ENCODE measurements around the gene HJV.
"Not testable (repeated sequence)": the region's sequence is repeated elsewhere in the genome, so short reads cannot be mapped to it uniquely, and the experiment has no call there.

Gene HJV

DNA sequence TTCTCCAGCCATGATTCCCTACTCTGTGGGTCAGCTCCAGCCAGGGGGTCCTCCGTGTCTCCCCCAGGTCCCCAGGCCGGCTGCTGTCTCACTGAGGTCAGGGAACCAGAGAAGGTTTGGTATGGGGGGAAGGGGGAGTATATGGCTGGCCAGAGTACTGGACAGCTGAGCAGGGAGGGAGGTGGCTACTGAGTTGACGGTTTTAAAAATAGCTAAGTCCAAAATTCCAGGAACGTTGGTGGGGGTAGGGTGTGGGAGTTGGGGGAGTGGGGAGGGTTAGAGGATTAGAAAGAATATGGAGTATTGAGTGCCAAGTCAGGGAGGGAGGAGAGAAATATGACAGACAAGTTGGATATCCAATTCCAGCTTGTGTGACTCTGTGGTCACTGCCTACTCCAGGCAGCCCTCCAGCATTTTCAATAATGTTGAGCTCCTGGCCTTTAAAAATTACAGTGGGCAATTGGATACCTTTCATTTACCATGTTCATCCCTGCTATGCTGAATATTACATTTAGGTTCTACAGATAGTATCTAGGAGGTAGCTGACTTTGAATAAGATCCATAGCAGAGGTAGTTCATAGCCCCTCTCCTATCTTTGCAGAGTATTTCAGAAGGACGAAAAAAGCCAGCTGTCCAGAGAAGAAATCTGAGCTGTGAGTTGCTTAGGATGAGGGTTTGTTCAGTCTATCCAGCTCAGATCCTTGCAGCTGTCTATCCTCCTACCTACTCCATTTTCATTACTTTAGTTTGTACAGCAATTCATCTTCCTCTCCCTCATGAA, at the start of gene HJV:
HJV (minus strand) TSS at position 114 of the 781 bp plus-strand sequence. CDS start 1,504 bp downstream, outside the sequence.
- no peak for DNase-seq

DNA sequence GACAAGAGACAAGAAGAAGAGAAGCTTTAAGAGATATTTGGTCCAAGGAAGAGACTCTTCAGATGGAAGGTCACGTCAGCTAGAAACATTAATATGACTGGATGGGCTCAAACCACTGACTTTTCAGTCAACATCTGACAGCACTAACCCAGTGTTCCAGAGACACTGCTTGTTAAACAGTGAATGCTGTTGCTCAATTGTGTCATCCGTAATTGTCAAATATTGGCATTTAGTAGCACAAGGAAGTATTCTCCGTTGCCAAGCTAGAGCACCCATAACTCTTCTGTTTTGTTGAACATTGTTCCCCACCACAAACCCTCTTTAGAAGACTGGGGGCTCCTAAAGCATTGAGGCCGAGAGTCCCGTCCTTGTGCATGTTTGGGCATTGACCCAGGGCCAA, 37.6 kb upstream of the HJV start:
- not testable (repeated sequence) for DNase-seq

DNA sequence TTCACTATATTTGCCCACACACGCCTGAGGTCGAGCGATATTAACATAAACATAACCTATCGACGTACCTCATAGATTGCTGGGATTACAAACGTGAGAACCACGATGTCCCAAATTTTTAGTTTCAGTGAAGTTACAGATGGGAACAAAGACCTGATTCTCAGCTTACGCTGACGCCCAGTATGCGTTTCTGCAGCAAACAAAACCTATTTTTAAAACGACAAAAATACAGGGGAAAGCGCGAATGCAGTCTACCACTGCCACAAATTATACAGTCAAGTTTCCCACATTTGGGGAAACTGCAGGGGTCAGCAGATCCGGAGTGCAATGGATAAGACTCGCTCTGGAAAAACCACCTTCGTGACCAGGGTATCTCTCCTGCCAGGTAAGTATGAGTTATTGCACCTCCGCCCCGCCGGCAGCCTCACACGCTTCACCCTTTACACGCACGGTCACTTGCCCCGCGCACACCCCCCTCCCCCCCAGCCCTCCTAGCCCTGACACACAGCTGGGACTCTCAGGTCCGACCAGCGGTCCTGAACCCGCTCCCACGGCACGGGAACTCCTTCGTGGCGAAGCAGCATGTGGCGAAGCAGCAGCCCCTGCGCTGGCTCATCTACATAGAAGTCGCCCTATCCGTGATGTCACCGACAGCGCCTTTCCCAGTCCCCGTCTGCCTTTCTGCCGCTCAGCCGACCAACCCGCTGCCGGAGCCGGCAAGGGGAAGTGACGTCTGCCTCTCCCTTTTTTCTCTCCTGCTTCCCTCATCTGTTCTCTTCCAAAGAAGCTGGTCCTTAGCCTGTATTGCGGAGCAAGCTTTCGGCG, 30.5 kb upstream of the HJV start:
- DNase-seq: peak; percentile 80

GRCh38 chr1:146051452-146051851, 29.9 kb upstream of the HJV start:
- DNase-seq: no peak

GRCh38 chr1:146050652-146050963, 29.1 kb upstream of the HJV start:
- not testable (repeated sequence) for DNase-seq

GRCh38 chr1:146049866-146050651, 28.5 kb upstream of the HJV start:
- not testable (repeated sequence) for DNase-seq

GRCh38 chr1:146049436-146049835, 27.9 kb upstream of the HJV start:
- no peak for DNase-seq

- DNase-seq: not testable (repeated sequence)
Observed at GRCh38 chr1:146048514-146049115, 27.1 kb upstream of the HJV start.

GRCh38 chr1:146046664-146047063, 25.1 kb upstream of the HJV start:
- DNase-seq: no peak

DNA sequence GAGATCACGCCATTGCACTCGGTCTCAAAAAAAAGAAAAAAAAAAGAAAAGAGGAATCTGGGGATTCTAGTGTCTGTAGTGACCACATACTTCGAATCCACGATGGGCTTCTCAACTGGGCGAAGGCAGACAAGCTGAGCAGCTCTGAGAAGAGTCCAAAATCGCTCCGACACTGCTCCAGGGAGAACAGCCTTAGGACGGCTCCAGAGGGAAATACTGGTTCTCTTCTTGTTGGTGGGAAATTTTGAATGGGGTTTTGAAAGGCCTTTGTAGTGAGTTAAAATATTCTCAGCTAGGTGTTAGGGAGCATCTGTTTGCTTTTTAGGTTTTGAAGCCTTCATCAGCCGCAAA, 18.3 kb upstream of the HJV start:
- DNase-seq: no peak

- peak; percentile 69 for DNase-seq
Observed at GRCh38 chr1:146036965-146037646, 15.6 kb upstream of the HJV start.

DNA sequence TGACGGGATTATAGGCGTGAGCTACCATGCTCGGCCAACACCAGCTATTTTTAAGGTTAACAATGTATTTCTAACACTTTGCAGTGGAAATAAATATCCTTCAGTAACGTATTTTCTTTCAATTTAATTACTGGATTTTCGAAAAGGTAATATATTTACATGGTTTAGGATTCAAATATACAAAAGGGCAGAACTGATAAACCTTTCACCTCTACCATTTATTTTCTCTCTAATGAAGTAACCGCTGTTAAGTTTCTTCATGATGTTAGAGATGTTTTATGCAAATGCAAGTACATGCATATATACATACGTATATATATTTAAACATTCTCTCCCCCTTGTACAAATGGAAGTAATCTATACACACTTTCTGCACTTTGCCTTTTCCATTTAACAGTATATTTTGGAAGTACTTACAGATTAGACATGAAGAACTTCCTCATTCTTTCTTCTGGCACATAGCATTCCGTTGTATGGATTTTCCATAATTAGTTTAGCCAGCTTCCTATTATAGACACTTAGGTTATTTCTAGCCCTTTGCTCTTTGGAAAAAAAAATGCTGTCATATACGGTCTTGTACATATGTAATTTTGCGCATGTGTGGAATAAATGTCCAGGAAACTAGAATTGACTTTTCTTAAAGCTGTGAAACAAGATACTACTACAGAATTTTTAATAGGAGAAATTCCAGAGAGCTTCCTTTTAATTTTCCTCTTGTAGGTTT, 14.9 kb upstream of the HJV start:
- no peak for DNase-seq

DNA sequence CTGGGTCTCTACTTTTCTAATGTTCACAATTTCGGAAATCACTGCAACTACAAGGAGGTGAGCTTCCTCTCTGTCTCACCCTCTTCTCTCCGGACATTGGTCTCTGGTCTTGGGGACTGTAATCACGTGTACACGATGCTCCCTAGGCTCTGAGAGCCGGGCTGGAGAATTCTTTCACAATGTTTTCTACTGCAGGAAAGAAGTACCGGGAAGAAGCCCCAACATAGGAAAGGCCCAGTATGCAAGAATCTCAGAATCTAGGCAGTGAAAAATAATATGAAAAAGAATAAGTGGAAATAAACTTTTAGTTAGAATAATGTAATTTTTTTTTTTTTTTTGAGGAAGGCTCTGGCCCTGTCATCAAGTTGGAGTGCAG, 13.5 kb upstream of the HJV start:
- no peak for DNase-seq

- DNase-seq: peak; percentile 26
Observed at GRCh38 chr1:146032631-146033219, 11.2 kb upstream of the HJV start.

- DNase-seq: no peak
Observed at GRCh38 chr1:146031476-146031875, 9.9 kb upstream of the HJV start.

GRCh38 chr1:146029117-146029516, 7.6 kb upstream of the HJV start:
- DNase-seq: no peak

- not testable (repeated sequence) for DNase-seq
Observed at GRCh38 chr1:146026650-146027049, 5.1 kb upstream of the HJV start.

- DNase-seq: not testable (repeated sequence)
Observed at GRCh38 chr1:146025787-146026495, 4.4 kb upstream of the HJV start.

- DNase-seq: no peak
Observed at GRCh38 chr1:146022403-146023127, 1.0 kb upstream of the HJV start.

DNA sequence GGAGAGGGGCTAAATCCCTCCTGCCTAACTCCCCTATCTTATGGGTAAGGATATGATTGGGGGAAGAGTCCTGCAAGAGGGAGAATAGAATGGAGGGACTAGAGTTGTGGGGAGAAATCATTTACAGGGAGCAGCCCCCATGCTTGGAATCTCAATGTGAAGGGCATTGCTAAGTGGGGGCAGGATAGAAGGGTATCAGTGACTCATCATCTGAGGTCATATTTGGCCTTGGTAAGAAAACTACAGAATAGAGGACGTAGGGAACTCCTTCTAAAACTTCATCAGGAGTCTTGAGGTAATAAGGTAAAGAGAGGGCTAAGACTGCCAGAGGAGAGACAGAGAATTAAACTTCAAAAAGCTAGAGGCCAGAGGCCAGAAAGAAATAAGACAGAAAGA, 487 bp downstream of the HJV start:
- no peak for DNase-seq
